Left kidney (tissue), 2 donors: ENCODE measurements around the gene DIP2A. TPM values are rescaled to one million over a fixed set of nuclear protein-coding genes. Genes with fewer than 3 reads are reported as not detected.
"Not testable (repeated sequence)": the region's sequence is repeated elsewhere in the genome, so short reads cannot be mapped to it uniquely, and the experiment has no call there.

Source experiments
- DNase-seq: peaks from one replicate; pipeline ENCODE4 v3.0.0-alpha.2; 2013
- polyA plus RNA-seq: library from polyadenylated mRNA; unstranded; fragments of 120-200 nt; gene quantifications from one replicate; pipeline ENCODE4 v1.2.1, GENCODE V29; 2013; ENCODE audit not compliant: insufficient read length

Gene DIP2A
- polyA plus RNA-seq, 1 donor: 52.4 TPM

GRCh38 chr21:46424039-46424591, 34.6 kb upstream of the DIP2A start:
- DNase-seq: no peak

- DNase-seq: no peak
Observed at GRCh38 chr21:46424621-46425020, 34.1 kb upstream of the DIP2A start.

DNA sequence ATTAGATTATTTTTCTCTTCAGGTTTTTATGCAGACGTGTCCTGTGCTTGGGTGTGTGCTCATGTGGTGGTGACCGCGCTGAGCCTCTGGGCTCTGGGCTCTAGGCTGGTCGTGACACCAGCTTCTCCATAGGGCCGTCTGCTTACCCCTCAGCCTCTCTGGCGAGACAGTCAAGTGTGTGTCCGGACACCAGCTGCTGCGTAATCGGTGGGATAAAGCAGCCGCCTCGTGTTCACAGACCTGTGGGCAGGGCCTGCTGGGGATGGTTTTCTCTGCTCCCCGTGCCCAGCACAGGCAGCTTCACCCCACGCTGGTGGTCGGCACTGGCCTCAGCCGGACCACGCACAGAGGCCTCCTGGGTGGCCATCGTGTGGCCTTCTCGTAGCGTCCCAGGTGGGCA, 33.6 kb upstream of the DIP2A start:
- no peak for DNase-seq

DNA sequence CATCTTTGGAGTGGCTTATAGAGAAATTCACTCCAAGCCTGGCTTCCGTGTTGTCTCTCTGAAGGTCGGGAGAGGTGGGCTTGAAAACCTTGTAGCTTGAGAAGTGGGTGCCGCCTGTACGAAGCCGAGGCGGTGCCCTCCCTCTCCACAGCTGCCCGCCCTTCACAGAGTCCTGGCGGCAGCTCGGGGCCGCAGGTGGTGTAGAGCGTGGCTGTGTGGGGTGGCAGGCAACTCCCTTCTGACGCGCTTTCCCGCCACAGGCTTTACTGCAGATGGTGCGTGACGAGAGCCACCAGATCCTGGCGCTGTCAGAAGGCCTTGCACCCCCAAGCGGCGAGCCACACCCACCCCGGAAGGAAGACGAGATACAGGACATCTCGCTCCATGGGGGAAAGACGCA, 33.1 kb upstream of the DIP2A start:
- no peak for DNase-seq

DNA sequence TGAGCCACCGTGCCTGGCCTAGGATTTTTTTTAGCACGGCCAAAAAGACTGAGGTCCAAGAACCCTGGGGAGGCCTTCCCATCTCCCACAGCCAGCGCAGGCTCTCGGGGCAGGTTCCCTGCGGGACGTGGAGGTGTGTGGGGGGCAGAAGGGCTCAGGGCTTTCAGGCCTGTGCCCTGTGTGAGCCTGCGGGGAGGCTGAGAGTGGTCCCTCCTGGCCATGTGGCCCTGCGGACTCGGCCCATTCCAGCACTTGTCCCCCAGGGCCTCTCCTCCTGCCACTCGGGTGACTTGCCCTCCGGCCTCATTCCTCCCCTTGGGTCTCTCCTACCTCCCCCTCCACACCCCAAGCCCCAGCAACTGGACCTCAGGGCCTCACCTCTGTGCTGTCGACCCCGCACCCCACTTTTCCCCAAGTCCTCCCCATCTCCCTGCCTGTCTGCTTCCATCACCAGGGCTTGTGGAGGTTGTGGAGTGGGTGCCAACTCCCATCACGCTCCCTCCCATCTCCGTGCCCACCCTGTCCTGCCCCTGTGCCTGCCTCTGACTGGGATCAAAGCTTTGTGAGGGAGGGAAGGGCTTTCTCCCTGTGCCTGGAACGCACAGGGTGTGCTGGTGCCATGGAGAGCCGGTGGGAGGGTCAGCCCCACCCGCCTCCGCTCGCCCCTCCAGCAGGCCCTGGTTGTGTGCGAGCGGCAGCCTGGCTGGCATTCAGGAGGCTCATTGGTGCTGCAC, 32.2 kb upstream of the DIP2A start:
- no peak for DNase-seq

GRCh38 chr21:46427516-46427915, 31.2 kb upstream of the DIP2A start:
- DNase-seq: no peak

- no peak for DNase-seq
Observed at GRCh38 chr21:46428286-46428685, 30.4 kb upstream of the DIP2A start.

- no peak for DNase-seq
Observed at GRCh38 chr21:46428987-46429710, 29.5 kb upstream of the DIP2A start.

DNA sequence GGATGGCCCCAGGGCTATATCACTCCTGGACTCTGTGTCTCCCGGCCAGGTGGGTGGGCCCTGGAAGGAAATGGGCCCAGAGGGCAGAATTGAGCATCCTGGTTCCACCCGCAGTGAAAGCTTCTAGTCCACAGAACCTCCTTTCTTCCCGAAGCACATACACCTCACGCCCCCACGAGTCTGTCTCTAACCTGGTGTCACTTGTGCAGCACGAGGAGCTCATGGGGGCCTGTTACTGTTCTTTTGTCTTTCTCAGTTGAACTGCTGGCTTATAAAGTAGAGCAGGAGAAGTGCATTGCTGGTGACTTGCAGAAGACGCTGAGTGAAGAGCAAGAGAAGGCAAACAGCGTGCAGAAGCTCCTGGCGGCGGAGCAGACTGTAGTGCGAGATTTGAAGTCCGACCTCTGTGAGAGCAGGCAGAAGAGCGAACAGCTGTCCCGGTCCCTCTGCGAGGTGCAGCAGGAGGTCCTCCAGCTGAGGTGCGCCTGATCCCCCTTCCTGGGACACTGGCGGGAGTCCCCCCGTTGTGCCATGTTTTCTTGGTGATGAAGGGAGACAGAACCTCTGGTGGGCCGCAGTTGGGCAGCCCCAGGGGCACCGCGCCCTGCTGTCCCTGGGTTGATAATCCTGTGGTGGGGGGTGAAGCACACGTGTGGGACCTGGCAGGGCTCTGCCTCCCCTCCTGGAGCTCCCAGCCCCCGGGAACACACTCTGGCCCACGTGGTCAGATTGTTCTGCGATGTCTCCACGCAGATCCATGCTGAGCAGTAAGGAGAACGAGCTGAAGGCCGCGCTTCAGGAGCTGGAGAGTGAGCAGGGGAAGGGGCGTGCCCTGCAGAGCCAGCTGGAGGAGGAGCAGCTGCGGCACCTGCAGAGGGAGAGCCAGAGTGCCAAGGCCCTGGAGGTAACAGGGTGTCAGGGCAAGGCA, 28.7 kb upstream of the DIP2A start:
- DNase-seq: no peak

DNA sequence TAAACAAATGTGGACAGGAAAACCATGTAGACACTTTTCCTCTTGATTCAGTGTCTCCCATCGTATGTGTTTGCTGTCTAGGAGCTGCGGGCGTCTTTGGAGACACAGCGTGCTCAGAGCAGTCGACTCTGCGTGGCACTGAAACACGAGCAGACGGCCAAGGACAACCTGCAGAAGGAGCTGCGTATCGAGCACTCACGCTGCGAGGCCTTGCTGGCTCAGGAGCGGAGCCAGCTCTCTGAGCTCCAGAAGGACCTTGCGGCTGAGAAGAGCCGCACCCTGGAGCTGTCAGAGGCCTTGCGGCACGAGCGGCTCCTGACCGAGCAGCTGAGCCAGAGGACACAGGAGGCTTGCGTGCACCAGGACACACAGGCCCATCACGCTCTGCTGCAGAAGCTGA, 27.2 kb upstream of the DIP2A start:
- no peak for DNase-seq

DNA sequence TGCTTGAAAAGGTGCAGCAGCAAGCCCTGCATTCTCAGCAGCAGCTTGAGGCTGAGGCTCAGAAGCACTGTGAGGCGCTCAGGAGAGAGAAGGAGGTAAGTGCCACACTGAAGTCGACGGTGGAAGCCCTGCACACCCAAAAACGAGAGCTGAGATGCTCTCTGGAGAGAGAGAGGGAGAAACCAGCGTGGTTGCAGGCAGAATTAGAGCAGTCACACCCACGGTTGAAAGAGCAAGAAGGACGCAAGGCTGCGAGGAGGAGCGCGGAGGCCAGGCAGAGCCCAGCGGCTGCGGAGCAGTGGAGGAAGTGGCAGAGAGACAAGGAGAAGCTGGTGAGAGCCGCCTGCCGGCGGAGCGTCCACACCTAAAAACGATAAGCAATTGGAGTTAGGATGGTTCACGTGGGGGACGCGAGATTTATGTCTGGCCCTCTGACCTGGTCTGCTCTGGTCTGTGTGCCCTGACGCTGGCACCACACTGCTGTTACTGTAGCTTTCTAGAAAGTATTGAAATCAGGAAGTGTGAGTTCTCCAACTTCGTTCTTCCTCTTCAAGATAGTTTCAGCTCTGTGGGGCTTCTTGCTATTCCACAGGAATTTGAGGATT, 26.7 kb upstream of the DIP2A start:
- peak; percentile 30 for DNase-seq

DNA sequence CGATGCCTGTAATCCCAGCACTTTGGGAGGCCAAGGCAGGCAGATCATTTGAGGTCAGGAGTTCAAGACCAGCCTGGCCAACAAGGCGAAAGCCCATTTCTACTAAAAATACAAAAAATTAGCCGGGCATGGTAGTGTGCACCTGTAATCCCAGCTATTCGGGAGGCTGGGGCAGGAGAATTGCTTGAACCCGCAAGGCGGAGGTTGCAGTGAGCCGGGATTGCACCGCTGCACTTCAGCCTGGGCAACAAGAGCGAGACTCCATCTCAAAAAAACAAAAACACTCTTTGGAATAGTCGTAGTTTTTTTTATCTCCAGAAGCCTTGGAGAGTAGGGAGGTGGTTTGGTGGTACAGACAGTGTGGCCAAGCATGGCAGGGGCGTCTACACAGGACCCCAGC, 25.6 kb upstream of the DIP2A start:
- DNase-seq: not testable (repeated sequence)

DNA sequence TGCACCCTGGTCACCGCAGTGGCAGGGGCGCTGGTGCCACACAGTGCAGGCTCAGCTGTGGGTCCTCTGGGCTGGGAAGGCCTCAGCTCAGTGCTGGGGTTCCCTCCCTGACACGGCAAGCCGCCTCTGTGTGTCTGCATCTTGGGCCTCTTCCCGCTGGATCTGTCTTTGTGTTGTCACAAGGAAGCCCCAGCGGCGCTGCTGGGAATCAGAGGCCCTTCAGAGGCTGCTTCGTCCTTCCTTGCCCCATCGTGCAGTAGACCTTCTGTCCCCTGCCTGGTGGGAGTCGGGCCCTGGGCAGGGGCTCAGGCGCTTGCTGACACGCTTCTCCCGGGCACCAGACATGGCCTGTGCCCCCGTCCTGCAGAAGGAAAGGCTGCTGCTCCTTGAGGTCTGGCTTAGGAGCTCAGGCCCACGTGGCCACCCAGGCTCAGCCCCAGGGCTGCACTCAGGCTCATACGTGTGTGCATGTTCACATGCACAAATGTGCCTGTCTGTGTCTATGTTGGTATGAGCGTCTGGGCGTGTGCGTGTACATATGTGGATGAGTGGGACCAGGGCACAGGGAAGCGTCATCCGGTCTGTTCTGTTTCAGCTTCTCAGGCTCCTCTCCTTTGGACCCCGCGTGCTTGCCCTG, 24.3 kb upstream of the DIP2A start:
- DNase-seq: no peak

GRCh38 chr21:46435786-46436227, 22.9 kb upstream of the DIP2A start:
- no peak for DNase-seq

GRCh38 chr21:46436621-46437020, 22.1 kb upstream of the DIP2A start:
- DNase-seq: no peak

GRCh38 chr21:46437096-46437498, 21.6 kb upstream of the DIP2A start:
- no peak for DNase-seq

GRCh38 chr21:46437511-46437910, 21.2 kb upstream of the DIP2A start:
- DNase-seq: no peak

- DNase-seq: no peak
Observed at GRCh38 chr21:46438241-46438640, 20.4 kb upstream of the DIP2A start.

- DNase-seq: no peak
Observed at GRCh38 chr21:46439906-46440305, 18.8 kb upstream of the DIP2A start.

GRCh38 chr21:46441331-46441730, 17.4 kb upstream of the DIP2A start:
- DNase-seq: no peak

- no peak for DNase-seq
Observed at GRCh38 chr21:46441961-46442498, 16.7 kb upstream of the DIP2A start.
